BLaER1 treated with 17β-estradiol and CSF1 and Interleukin-3, amounts not matched to agents 10 nM and 100 nM (cell line): ENCODE results near the gene MED1.
"Not testable (repeated sequence)": the region's sequence is repeated elsewhere in the genome, so short reads cannot be mapped to it uniquely, and the experiment has no call there.

Experiments used
- H3K27ac ChIP-seq, 11 experiments: shearing (Covaris generic); formaldehyde crosslinking; 2 replicates each; pipeline ENCODE4 v1.8.1; 2022
- H3K27me3 ChIP-seq, 11 experiments: shearing (Covaris generic); formaldehyde crosslinking; 2 replicates each; pipeline ENCODE4 v1.8.1; 2022
- H3K36me3 ChIP-seq, 11 experiments: shearing (Covaris generic); formaldehyde crosslinking; 2 replicates each; pipeline ENCODE4 v1.8.1; 2022
- H3K4me1 ChIP-seq, 10 experiments: shearing (Covaris generic); formaldehyde crosslinking; 2 replicates each; pipeline ENCODE4 v1.8.1; 2022
- H3K4me2 ChIP-seq, 11 experiments: shearing (Covaris generic); formaldehyde crosslinking; 2 replicates each; pipeline ENCODE4 v1.8.1; 2022
- H3K4me3 ChIP-seq, 10 experiments: shearing (Covaris generic); formaldehyde crosslinking; 2 replicates each; pipeline ENCODE4 v1.8.1; 2022
- H3K9ac ChIP-seq, 11 experiments: shearing (Covaris generic); formaldehyde crosslinking; 2 replicates each; pipeline ENCODE4 v1.8.1; 2022
- H3K9me3 ChIP-seq, 11 experiments: shearing (Covaris generic); formaldehyde crosslinking; replicated peaks in 1 of 11; 2 replicates each; pipeline ENCODE4 v1.8.1; 2022
- H4K20me1 ChIP-seq, 11 experiments: shearing (Covaris generic); formaldehyde crosslinking; 2 replicates each; pipeline ENCODE4 v1.8.1; 2022
- Cebpa-rat ChIP-seq, 11 experiments: shearing (Covaris generic); IDR thresholded peaks; 2 replicates each; pipeline ENCODE4 v1.8.1; 2022

Gene MED1

GRCh38 chr17:39393736-39394135 lies 57.3 kb downstream of the MED1 start:
- TF ChIP-seq Cebpa-rat (IDR thresholded peaks at IDR 0.05): no peak
- Histone ChIP-seq H3K4me1 (peaks cover 0 to 10% (median 8%) of the 10 kb centered on the region in 10 experiments; a peak in 11 of 20 replicates), H3K27me3 (no peaks in the 10 kb centered on the region), H3K9ac (peak overlapping the region in 2 of 11 experiments; percentile 3 to 19; a peak in 1 of 22 replicates), H3K9me3 (no peaks in the 10 kb centered on the region), H3K27ac (no peak overlapping the region), H3K36me3 (peaks cover 0 to 2% (median 0%) of the 10 kb centered on the region in 11 experiments; a peak in 7 of 22 replicates), H4K20me1 (peaks cover 5 to 97% (median 41%) of the 10 kb centered on the region in 11 experiments; a peak in 14 of 22 replicates), H3K4me3 (no peak overlapping the region), H3K4me2 (peak overlapping the region in 5 of 11 experiments; percentile 2 to 37 (median 29); a peak in 5 of 22 replicates)

GRCh38 chr17:39391448-39391847 lies 59.6 kb downstream of the MED1 start:
- H3K36me3 ChIP-seq: peaks cover 0 to 20% (median 10%) of the 10 kb centered on the region in 11 experiments; a peak in 13 of 22 replicates
- H3K27me3 ChIP-seq: no peaks in the 10 kb centered on the region
- H3K9me3 ChIP-seq: no peaks in the 10 kb centered on the region
- peaks cover 0 to 10% (median 8%) of the 10 kb centered on the region in 10 experiments; a peak in 10 of 20 replicates for H3K4me1 ChIP-seq
- no peak for TF ChIP-seq Cebpa-rat (IDR thresholded peaks at IDR 0.05)
- H4K20me1 ChIP-seq: peaks cover 5 to 99% (median 39%) of the 10 kb centered on the region in 11 experiments; a peak in 14 of 22 replicates
- H3K4me2 ChIP-seq: no peak overlapping the region
- no peak overlapping the region for H3K9ac ChIP-seq
- H3K27ac ChIP-seq: no peak overlapping the region
- H3K4me3 ChIP-seq: no peak overlapping the region

GRCh38 chr17:39385040-39385439 lies 66.0 kb downstream of the MED1 start:
- Histone ChIP-seq H3K9me3 (no peaks in the 10 kb centered on the region), H3K4me3 (no peak overlapping the region), H3K36me3 (peaks cover 0 to 30% (median 10%) of the 10 kb centered on the region in 11 experiments; a peak in 13 of 22 replicates), H3K9ac (no peak overlapping the region), H4K20me1 (peaks cover 13 to 97% (median 22%) of the 10 kb centered on the region in 11 experiments; a peak in 13 of 22 replicates), H3K27me3 (no peaks in the 10 kb centered on the region), H3K4me1 (no peaks in the 10 kb centered on the region), H3K4me2 (no peak overlapping the region), H3K27ac (no peak overlapping the region)
- TF ChIP-seq Cebpa-rat (IDR thresholded peaks at IDR 0.05): no peak

- no peaks in the 10 kb centered on the region for H3K27me3 ChIP-seq
- H3K9me3 ChIP-seq: no peaks in the 10 kb centered on the region
- H3K9ac ChIP-seq: no peak overlapping the region
- H3K4me1 ChIP-seq: peaks cover 0 to 16% (median 1%) of the 10 kb centered on the region in 10 experiments; a peak in 5 of 20 replicates
- H4K20me1 ChIP-seq: peaks cover 12 to 96% (median 26%) of the 10 kb centered on the region in 11 experiments; a peak in 15 of 22 replicates
- H3K27ac ChIP-seq: no peak overlapping the region
- H3K36me3 ChIP-seq: peaks cover 0 to 7% (median 0%) of the 10 kb centered on the region in 11 experiments; a peak in 1 of 22 replicates
- TF ChIP-seq Cebpa-rat (IDR thresholded peaks at IDR 0.05): no peak
- H3K4me3 ChIP-seq: no peak overlapping the region
- no peak overlapping the region for H3K4me2 ChIP-seq
These were observed 70.9 kb downstream of the MED1 start for GRCh38 chr17:39380144-39380543.

GRCh38 chr17:39376434-39376833 lies 74.6 kb downstream of the MED1 start:
- Histone ChIP-seq H4K20me1 (peaks cover 0 to 94% (median 19%) of the 10 kb centered on the region in 11 experiments; a peak in 12 of 22 replicates), H3K27me3 (no peaks in the 10 kb centered on the region), H3K4me1 (peaks cover 0 to 16% (median 1%) of the 10 kb centered on the region in 10 experiments; a peak in 5 of 20 replicates), H3K4me3 (no peak overlapping the region), H3K9me3 (no peaks in the 10 kb centered on the region), H3K27ac (no peak overlapping the region), H3K4me2 (no peak overlapping the region), H3K36me3 (peaks cover 0 to 5% (median 0%) of the 10 kb centered on the region in 11 experiments; a peak in 1 of 22 replicates), H3K9ac (no peak overlapping the region)
- no peak for TF ChIP-seq Cebpa-rat (IDR thresholded peaks at IDR 0.05)

- H3K27ac ChIP-seq, H3K9ac ChIP-seq: not testable (repeated sequence)
These were observed 83.3 kb downstream of the MED1 start for GRCh38 chr17:39367805-39368204.

GRCh38 chr17:39365872-39366271 lies 85.2 kb downstream of the MED1 start:
- Histone ChIP-seq H3K4me3 (no peak overlapping the region), H3K27ac (no peak overlapping the region), H3K36me3 (peaks cover 0 to 8% (median 0%) of the 10 kb centered on the region in 11 experiments; a peak in 3 of 22 replicates), H3K9me3 (no peaks in the 10 kb centered on the region), H3K27me3 (no peaks in the 10 kb centered on the region), H4K20me1 (peaks cover 0 to 90% (median 0%) of the 10 kb centered on the region in 11 experiments; a peak in 7 of 22 replicates), H3K9ac (peak overlapping the region in 1 of 11 experiments; percentile 11; a peak in 1 of 22 replicates), H3K4me1 (peaks cover 6 to 31% (median 12%) of the 10 kb centered on the region in 10 experiments; a peak in 15 of 20 replicates), H3K4me2 (peak overlapping the region in 9 of 11 experiments; percentile 0 to 53 (median 15); a peak in 8 of 22 replicates)
- no peak for TF ChIP-seq Cebpa-rat (IDR thresholded peaks at IDR 0.05)

More at GRCh38 chr17:39367805-39368204, 83.3 kb downstream of the MED1 start:
- H3K27me3 ChIP-seq, H3K4me3 ChIP-seq, H3K9me3 ChIP-seq, H3K36me3 ChIP-seq, H3K4me2 ChIP-seq: not testable (repeated sequence)
- H3K4me1 ChIP-seq: peaks cover 6 to 18% (median 12%) of the 10 kb centered on the region in 10 experiments; a peak in 15 of 20 replicates
- peaks cover 0 to 89% (median 0%) of the 10 kb centered on the region in 11 experiments; a peak in 7 of 22 replicates for H4K20me1 ChIP-seq

GRCh38 chr17:39365242-39365641 lies 85.8 kb downstream of the MED1 start:
- Histone ChIP-seq H3K4me1 (peaks cover 6 to 35% (median 12%) of the 10 kb centered on the region in 10 experiments; a peak in 15 of 20 replicates), H3K4me3 (no peak overlapping the region), H3K27me3 (no peaks in the 10 kb centered on the region), H3K36me3 (peaks cover 0 to 7% (median 0%) of the 10 kb centered on the region in 11 experiments; a peak in 3 of 22 replicates), H3K4me2 (peak overlapping the region in 6 of 11 experiments; percentile 0 to 53 (median 16); a peak in 5 of 22 replicates), H3K27ac (no peak overlapping the region), H3K9me3 (no peaks in the 10 kb centered on the region), H3K9ac (no peak overlapping the region), H4K20me1 (peaks cover 0 to 93% (median 0%) of the 10 kb centered on the region in 11 experiments; a peak in 7 of 22 replicates)
- no peak for TF ChIP-seq Cebpa-rat (IDR thresholded peaks at IDR 0.05)

- no peak overlapping the region for H3K27ac ChIP-seq
These were observed 86.6 kb downstream of the MED1 start for GRCh38 chr17:39364236-39365025.

More at GRCh38 chr17:39364236-39365025, 86.6 kb downstream of the MED1 start:
- H3K27me3 ChIP-seq: no peaks in the 10 kb centered on the region
- no peak overlapping the region for H3K9ac ChIP-seq
- H3K4me2 ChIP-seq: no peak overlapping the region
- peaks cover 0 to 92% (median under 1%) of the 10 kb centered on the region in 11 experiments; a peak in 8 of 22 replicates for H4K20me1 ChIP-seq
- no peak overlapping the region for H3K4me3 ChIP-seq
- H3K36me3 ChIP-seq: no peaks in the 10 kb centered on the region; a peak in 1 of 22 replicates
- peaks cover 6 to 37% (median 12%) of the 10 kb centered on the region in 10 experiments; a peak in 17 of 20 replicates for H3K4me1 ChIP-seq
- no peaks in the 10 kb centered on the region for H3K9me3 ChIP-seq
- TF ChIP-seq Cebpa-rat (IDR thresholded peaks at IDR 0.05): no peak
